BLaER1 (cell line): Measurements from ENCODE around the gene RBFOX2.
"Not testable (repeated sequence)": the region's sequence is repeated elsewhere in the genome, so short reads cannot be mapped to it uniquely, and the experiment has no call there.

Experiments
- H3K27ac ChIP-seq: shearing (Covaris generic); formaldehyde crosslinking; 2 replicates; pipeline ENCODE4 v1.8.1; 2022
- H3K27me3 ChIP-seq: shearing (Covaris generic); formaldehyde crosslinking; 2 replicates; pipeline ENCODE4 v1.8.1; 2022
- H3K36me3 ChIP-seq: shearing (Covaris generic); formaldehyde crosslinking; 2 replicates; pipeline ENCODE4 v1.8.1; 2022
- H3K4me1 ChIP-seq: shearing (Covaris generic); formaldehyde crosslinking; 2 replicates; pipeline ENCODE4 v1.8.1; 2022
- H3K4me2 ChIP-seq: shearing (Covaris generic); formaldehyde crosslinking; 2 replicates; pipeline ENCODE4 v1.8.1; 2022
- H3K4me3 ChIP-seq: shearing (Covaris generic); formaldehyde crosslinking; 2 replicates; pipeline ENCODE4 v1.8.1; 2022
- H3K9ac ChIP-seq: shearing (Covaris generic); formaldehyde crosslinking; 2 replicates; pipeline ENCODE4 v1.8.1; 2022
- H3K9me3 ChIP-seq: shearing (Covaris generic); formaldehyde crosslinking; 2 replicates; pipeline ENCODE4 v1.8.1; 2022
- H4K20me1 ChIP-seq: shearing (Covaris generic); formaldehyde crosslinking; 2 replicates; pipeline ENCODE4 v1.8.1; 2022
- Cebpa-rat ChIP-seq: shearing (Covaris generic); IDR thresholded peaks from 2 replicates; pipeline ENCODE4 v1.8.1; 2022

The RBFOX2 gene

GRCh38 chr22:35739076-35739930 lies 289.3 kb downstream of the RBFOX2 start:
- peaks cover 34% of the 10 kb centered on the region for H3K27me3 ChIP-seq
- peaks cover 8% of the 10 kb centered on the region for H4K20me1 ChIP-seq
- H3K4me2 ChIP-seq, result no peak overlapping the region
- no peak overlapping the region for H3K9ac ChIP-seq
- no peaks in the 10 kb centered on the region for H3K36me3 ChIP-seq
- TF ChIP-seq Cebpa-rat, result no peak
- peaks cover 8% of the 10 kb centered on the region for H3K4me1 ChIP-seq
- no peak overlapping the region for H3K27ac ChIP-seq
- H3K4me3 ChIP-seq, result no peak overlapping the region
- no peaks in the 10 kb centered on the region for H3K9me3 ChIP-seq

GRCh38 chr22:35737886-35738285 lies 290.7 kb downstream of the RBFOX2 start:
- not testable (repeated sequence) for H3K36me3 ChIP-seq, H3K4me2 ChIP-seq, H3K4me3 ChIP-seq, H3K27ac ChIP-seq, H4K20me1 ChIP-seq, H3K4me1 ChIP-seq, H3K9ac ChIP-seq, H3K9me3 ChIP-seq
- peaks cover 21% of the 10 kb centered on the region for H3K27me3 ChIP-seq

GRCh38 chr22:35736701-35737100 lies 291.9 kb downstream of the RBFOX2 start:
- Histone ChIP-seq H4K20me1 (peaks cover 7% of the 10 kb centered on the region; the same call in 1 of the 2 replicates), H3K9me3 (no peaks in the 10 kb centered on the region), H3K36me3 (no peaks in the 10 kb centered on the region), H3K27me3 (peaks cover 10% of the 10 kb centered on the region), H3K4me1 (no peaks in the 10 kb centered on the region), H3K4me2 (no peak overlapping the region), H3K4me3 (no peak overlapping the region), H3K9ac (no peak overlapping the region), H3K27ac (no peak overlapping the region)
- TF ChIP-seq Cebpa-rat, result no peak

- no peak for TF ChIP-seq Cebpa-rat
- no peak overlapping the region for H3K4me2 ChIP-seq
- peaks cover 7% of the 10 kb centered on the region; the same call in 1 of the 2 replicates for H4K20me1 ChIP-seq
- peaks cover 7% of the 10 kb centered on the region; the same call in 1 of the 2 replicates for H3K27me3 ChIP-seq
- H3K9ac ChIP-seq, result no peak overlapping the region
- no peaks in the 10 kb centered on the region for H3K4me1 ChIP-seq
- H3K27ac ChIP-seq, result no peak overlapping the region
- H3K36me3 ChIP-seq, result no peaks in the 10 kb centered on the region
- no peak overlapping the region for H3K4me3 ChIP-seq
- no peaks in the 10 kb centered on the region for H3K9me3 ChIP-seq
Measured at GRCh38 chr22:35736166-35736565, 292.5 kb downstream of the RBFOX2 start.

- peaks cover 6% of the 10 kb centered on the region; the same call in 1 of the 2 replicates for H3K27me3 ChIP-seq
- TF ChIP-seq Cebpa-rat, result no peak
- H3K27ac ChIP-seq, result no peak overlapping the region
- no peak overlapping the region for H3K4me2 ChIP-seq
- no peak overlapping the region for H3K4me3 ChIP-seq
- no peaks in the 10 kb centered on the region for H3K4me1 ChIP-seq
- no peaks in the 10 kb centered on the region for H3K9me3 ChIP-seq
- no peak overlapping the region for H3K9ac ChIP-seq
- peaks cover 7% of the 10 kb centered on the region; the same call in 1 of the 2 replicates for H4K20me1 ChIP-seq
- no peaks in the 10 kb centered on the region for H3K36me3 ChIP-seq
Measured at GRCh38 chr22:35735542-35735941, 293.1 kb downstream of the RBFOX2 start.

- Histone ChIP-seq H3K4me3 (no peak overlapping the region), H3K36me3 (no peaks in the 10 kb centered on the region), H3K9ac (no peak overlapping the region), H3K4me2 (no peak overlapping the region), H4K20me1 (peaks cover 7% of the 10 kb centered on the region; the same call in 1 of the 2 replicates), H3K27me3 (no peaks in the 10 kb centered on the region), H3K27ac (no peak overlapping the region), H3K4me1 (no peaks in the 10 kb centered on the region), H3K9me3 (no peaks in the 10 kb centered on the region)
- TF ChIP-seq Cebpa-rat, result no peak
Measured at GRCh38 chr22:35734517-35734827, 294.2 kb downstream of the RBFOX2 start.

- Histone ChIP-seq H3K9ac (no peak overlapping the region), H4K20me1 (0 out of 2 replicates have a peak, but pooled peaks cover 2% of the 10 kb centered on the region), H3K4me1 (no peaks in the 10 kb centered on the region), H3K9me3 (no peaks in the 10 kb centered on the region), H3K27me3 (no peaks in the 10 kb centered on the region), H3K36me3 (no peaks in the 10 kb centered on the region), H3K4me2 (no peak overlapping the region), H3K27ac (no peak overlapping the region), H3K4me3 (no peak overlapping the region)
- no peak for TF ChIP-seq Cebpa-rat
Measured at GRCh38 chr22:35733791-35734516, 294.7 kb downstream of the RBFOX2 start.

- Histone ChIP-seq H4K20me1 (no peaks in the 10 kb centered on the region), H3K36me3 (no peaks in the 10 kb centered on the region), H3K27me3 (no peaks in the 10 kb centered on the region), H3K4me1 (no peaks in the 10 kb centered on the region), H3K9ac (no peak overlapping the region), H3K4me2 (no peak overlapping the region), H3K9me3 (no peaks in the 10 kb centered on the region), H3K27ac (no peak overlapping the region), H3K4me3 (no peak overlapping the region)
- TF ChIP-seq Cebpa-rat, result no peak
Measured at GRCh38 chr22:35733036-35733435, 295.6 kb downstream of the RBFOX2 start.

- H3K9me3 ChIP-seq, result no peaks in the 10 kb centered on the region
- no peak for TF ChIP-seq Cebpa-rat
- H3K9ac ChIP-seq, result no peak overlapping the region
- H3K36me3 ChIP-seq, result no peaks in the 10 kb centered on the region
- H3K4me3 ChIP-seq, result no peak overlapping the region
- no peak overlapping the region for H3K4me2 ChIP-seq
- no peak overlapping the region for H3K27ac ChIP-seq
- no peaks in the 10 kb centered on the region for H3K4me1 ChIP-seq
- H4K20me1 ChIP-seq, result no peaks in the 10 kb centered on the region
- no peaks in the 10 kb centered on the region for H3K27me3 ChIP-seq
Measured at GRCh38 chr22:35732116-35732515, 296.5 kb downstream of the RBFOX2 start.

- Histone ChIP-seq H3K4me2 (no peak overlapping the region), H3K27me3 (no peaks in the 10 kb centered on the region), H3K27ac (no peak overlapping the region), H3K4me3 (no peak overlapping the region), H3K9ac (no peak overlapping the region), H3K4me1 (no peaks in the 10 kb centered on the region), H4K20me1 (no peaks in the 10 kb centered on the region), H3K9me3 (no peaks in the 10 kb centered on the region), H3K36me3 (no peaks in the 10 kb centered on the region)
- no peak for TF ChIP-seq Cebpa-rat
Measured at GRCh38 chr22:35731321-35731720, 297.3 kb downstream of the RBFOX2 start.
